Vagina (tissue), 2 donors: ENCODE results near the gene DRD3. TPM values are rescaled to one million over a fixed set of nuclear protein-coding genes. Genes with fewer than 3 reads are reported as not detected.

Source experiments
- DNase-seq, 2 donors: peaks; one replicate each; pipeline ENCODE4 v3.0.0-alpha.2; 2017; ENCODE audit errors: extremely low spot score in 2 of 2
- H3K27ac ChIP-seq: fragments of 200-600 bp; sonication (generic); one replicate; pipeline ENCODE4 v1.5.1; 2019
- H3K27me3 ChIP-seq: fragments of 200-600 bp; sonication (generic); one replicate; pipeline ENCODE4 v1.5.1; 2019
- H3K36me3 ChIP-seq, 2 donors: fragments of 200-600 bp; sonication (generic); one replicate each; pipeline ENCODE4 v1.5.1; 2017 to 2019
- H3K4me1 ChIP-seq: fragments of 200-600 bp; sonication (generic); one replicate; pipeline ENCODE4 v1.5.1; 2019
- H3K4me3 ChIP-seq, 2 donors: fragments of 200-600 bp; sonication (generic); 1 replicate in 1 of 2; 2 replicates in 1 of 2; pipeline ENCODE4 v1.5.1; 2016 to 2019
- H3K9me3 ChIP-seq: fragments of 200-600 bp; sonication (generic); one replicate; pipeline ENCODE4 v1.5.1; 2019
- POLR2A ChIP-seq, 2 donors: fragments of 450-650 bp; IDR thresholded peaks; one replicate each; pipeline ENCODE4 v1.6.1; 2017; ENCODE audit warnings: antibody characterized with exemption in 2 of 2, mild to moderate bottlenecking in 2 of 2, moderate library complexity in 2 of 2
- POLR2AphosphoS5 ChIP-seq, 2 donors: sonication (generic); formaldehyde crosslinking; IDR thresholded peaks; one replicate each; pipeline ENCODE4 v1.9.0; 2017; ENCODE audit warnings: antibody characterized with exemption in 2 of 2, mild to moderate bottlenecking in 2 of 2, low read depth in 1 of 2; ENCODE audit not compliant: insufficient read depth in 1 of 2
- intact Hi-C: fragments of 100-400 bp; cut with DNase I; formaldehyde crosslinking; loops from one replicate; pipeline ENCODE4 v1.15.1; 2023
- total RNA-seq: library from RNA; depleted of rRNA; stranded (reverse); fragments of >200 nt; gene quantifications from one replicate; pipeline ENCODE4 v1.2.3, GENCODE V29; 2016
- TF ChIP-seq, protein P1 (sequence below), 3 experiments: fragments of 450-650 bp in 2 of 3; fragments of 200-600 bp in 1 of 3; sonication (generic) in 1 of 3; IDR thresholded peaks; one replicate each; pipeline ENCODE4 v1.5.1; 2017 to 2019; ENCODE audit warnings: antibody characterized with exemption in 3 of 3, mild to moderate bottlenecking in 2 of 3, moderate library complexity in 2 of 3

DRD3 gene
- total RNA-seq, 1 donor from 2014 or later: not detected

- H3K4me1 ChIP-seq: no peaks in the 10 kb centered on the region
Measured at GRCh38 chr3:114104414-114104813, 74.4 kb downstream of the DRD3 start.

DNA sequence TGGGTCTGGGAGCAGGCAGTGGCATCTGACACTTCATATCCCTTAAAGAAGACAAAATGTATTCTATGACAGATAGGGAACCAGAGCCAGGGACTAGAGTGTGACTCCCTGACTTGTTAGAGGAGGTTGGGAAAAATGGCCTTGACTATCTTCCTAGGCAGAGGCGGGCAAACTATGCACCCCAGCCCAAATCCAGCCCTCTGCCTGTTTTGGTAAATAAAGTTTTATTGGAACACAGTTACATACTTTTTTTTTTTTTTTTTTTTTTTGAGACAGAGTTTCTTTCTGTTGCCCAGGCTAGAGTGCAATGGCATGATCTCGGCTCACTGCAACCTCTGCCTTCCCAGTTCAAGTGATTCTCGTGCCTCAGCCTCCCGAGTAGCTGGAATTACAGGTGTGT, 75.0 kb downstream of the DRD3 start:
- Histone ChIP-seq H3K4me1 (no peaks in the 10 kb centered on the region), H3K36me3 (no peaks in the 10 kb centered on the region), H3K27ac (no peak overlapping the region), H3K4me3 (no peak overlapping the region), H3K9me3 (no peaks in the 10 kb centered on the region), H3K27me3 (no peaks in the 10 kb centered on the region)
- TF ChIP-seq POLR2AphosphoS5 (IDR thresholded peaks at IDR 0.05; ENCODE audit: insufficient read depth in 1 of 2, low read depth in 1 of 2): no peak
- intact Hi-C loops: no loop called here
- DNase-seq: no peak

More at GRCh38 chr3:114104414-114104813, 74.4 kb downstream of the DRD3 start:
- intact Hi-C loops: no loop called here
- Histone ChIP-seq H3K27ac (no peak overlapping the region), H3K27me3 (no peaks in the 10 kb centered on the region), H3K36me3 (no peaks in the 10 kb centered on the region), H3K4me3 (no peak overlapping the region), H3K9me3 (no peaks in the 10 kb centered on the region)
- no peak for DNase-seq
- TF ChIP-seq, protein P1, sequence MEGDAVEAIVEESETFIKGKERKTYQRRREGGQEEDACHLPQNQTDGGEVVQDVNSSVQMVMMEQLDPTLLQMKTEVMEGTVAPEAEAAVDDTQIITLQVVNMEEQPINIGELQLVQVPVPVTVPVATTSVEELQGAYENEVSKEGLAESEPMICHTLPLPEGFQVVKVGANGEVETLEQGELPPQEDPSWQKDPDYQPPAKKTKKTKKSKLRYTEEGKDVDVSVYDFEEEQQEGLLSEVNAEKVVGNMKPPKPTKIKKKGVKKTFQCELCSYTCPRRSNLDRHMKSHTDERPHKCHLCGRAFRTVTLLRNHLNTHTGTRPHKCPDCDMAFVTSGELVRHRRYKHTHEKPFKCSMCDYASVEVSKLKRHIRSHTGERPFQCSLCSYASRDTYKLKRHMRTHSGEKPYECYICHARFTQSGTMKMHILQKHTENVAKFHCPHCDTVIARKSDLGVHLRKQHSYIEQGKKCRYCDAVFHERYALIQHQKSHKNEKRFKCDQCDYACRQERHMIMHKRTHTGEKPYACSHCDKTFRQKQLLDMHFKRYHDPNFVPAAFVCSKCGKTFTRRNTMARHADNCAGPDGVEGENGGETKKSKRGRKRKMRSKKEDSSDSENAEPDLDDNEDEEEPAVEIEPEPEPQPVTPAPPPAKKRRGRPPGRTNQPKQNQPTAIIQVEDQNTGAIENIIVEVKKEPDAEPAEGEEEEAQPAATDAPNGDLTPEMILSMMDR (IDR thresholded peaks at IDR 0.05): no peak
- TF ChIP-seq POLR2AphosphoS5 (IDR thresholded peaks at IDR 0.05; ENCODE audit: insufficient read depth in 1 of 2, low read depth in 1 of 2): no peak
- TF ChIP-seq POLR2A (IDR thresholded peaks at IDR 0.05): no peak

DNA sequence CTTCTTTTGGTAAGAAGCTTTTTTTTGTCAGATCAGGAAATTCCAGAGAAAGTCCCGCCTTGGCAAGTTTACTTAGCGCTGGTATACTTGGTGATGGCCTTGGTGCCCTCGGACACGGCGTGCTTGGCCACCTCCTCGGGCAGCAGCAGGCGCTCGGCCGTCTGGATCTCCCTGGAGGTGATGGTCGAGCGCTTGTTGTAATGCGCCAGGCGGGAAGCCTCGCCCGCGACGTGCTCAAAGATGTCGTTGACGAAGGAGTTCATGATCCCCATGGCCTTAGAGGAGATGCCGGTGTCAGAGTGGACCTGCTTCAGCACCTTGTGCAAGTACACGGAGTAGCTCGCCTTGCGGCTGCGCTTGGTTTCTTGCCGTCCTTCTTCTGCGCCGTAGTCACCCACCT, 75.7 kb downstream of the DRD3 start:
- no peaks in the 10 kb centered on the region for H3K4me1 ChIP-seq
- intact Hi-C loops: no loop called here
- H3K27me3 ChIP-seq: no peaks in the 10 kb centered on the region

DNA sequence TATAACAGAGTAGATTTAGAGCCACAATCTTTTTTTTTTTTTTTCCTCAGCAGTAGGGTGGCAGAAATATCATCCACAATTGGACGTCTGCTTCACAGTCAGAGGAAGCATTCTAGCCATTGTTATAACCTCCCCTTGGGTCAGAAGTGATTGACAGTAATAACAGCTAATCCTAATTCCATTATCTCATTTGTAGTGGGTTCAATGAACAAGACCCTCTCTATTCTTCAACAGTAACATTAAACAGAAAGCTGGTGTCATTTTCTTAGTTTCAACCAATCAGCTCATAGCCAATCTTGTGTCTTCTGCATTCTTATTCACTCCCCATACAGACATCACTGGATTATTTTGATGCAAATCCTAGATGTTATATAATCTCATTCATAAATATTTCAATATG, 77.8 kb downstream of the DRD3 start:
- intact Hi-C loops: no loop called here
- Histone ChIP-seq H3K4me1 (no peaks in the 10 kb centered on the region), H3K36me3 (no peaks in the 10 kb centered on the region), H3K4me3 (no peak overlapping the region), H3K27me3 (no peaks in the 10 kb centered on the region), H3K27ac (no peak overlapping the region), H3K9me3 (no peaks in the 10 kb centered on the region)
- DNase-seq: no peak
- no peak for TF ChIP-seq POLR2A (IDR thresholded peaks at IDR 0.05)
- TF ChIP-seq, protein P1 (IDR thresholded peaks at IDR 0.05): no peak

More for the DNA sequence above, 75.7 kb downstream of the DRD3 start:
- no peak for DNase-seq
- no peaks in the 10 kb centered on the region for H3K9me3 ChIP-seq
- TF ChIP-seq, protein P1 (IDR thresholded peaks at IDR 0.05): no peak
- no peak for TF ChIP-seq POLR2AphosphoS5 (IDR thresholded peaks at IDR 0.05; ENCODE audit: insufficient read depth in 1 of 2, low read depth in 1 of 2)
- no peak for TF ChIP-seq POLR2A (IDR thresholded peaks at IDR 0.05)
- H3K27ac ChIP-seq: no peak overlapping the region
- H3K36me3 ChIP-seq: no peaks in the 10 kb centered on the region
- no peak overlapping the region for H3K4me3 ChIP-seq

DNA sequence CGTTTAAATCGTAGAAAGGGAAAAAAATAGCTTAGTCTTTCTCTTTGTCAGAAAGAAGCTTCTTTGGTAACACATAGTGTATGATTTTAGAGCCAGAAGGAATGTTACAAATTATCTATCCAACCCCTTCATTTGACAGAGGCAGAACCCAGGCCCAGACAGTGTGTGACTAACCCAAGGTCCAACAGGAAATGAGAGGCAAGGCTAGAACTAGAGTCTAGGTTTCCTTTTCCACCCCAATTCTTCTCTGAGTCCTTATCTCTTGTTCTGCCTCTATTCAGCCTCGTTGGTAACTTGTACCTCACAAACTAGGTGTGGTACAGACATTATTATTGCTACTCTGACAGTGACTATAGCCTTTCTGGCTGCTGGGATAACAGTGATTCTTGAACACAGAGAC, 83.1 kb downstream of the DRD3 start:
- TF ChIP-seq POLR2A (IDR thresholded peaks at IDR 0.05) (no peak), POLR2AphosphoS5 (IDR thresholded peaks at IDR 0.05; ENCODE audit: insufficient read depth in 1 of 2, low read depth in 1 of 2) (no peak)
- TF ChIP-seq, protein P1 (IDR thresholded peaks at IDR 0.05): no peak
- H3K27ac ChIP-seq: no peak overlapping the region
- H3K27me3 ChIP-seq: no peaks in the 10 kb centered on the region
- H3K4me1 ChIP-seq: no peaks in the 10 kb centered on the region
- H3K9me3 ChIP-seq: no peaks in the 10 kb centered on the region
- DNase-seq: no peak
- H3K4me3 ChIP-seq: no peak overlapping the region
- intact Hi-C loops: no loop called here
- no peaks in the 10 kb centered on the region for H3K36me3 ChIP-seq

GRCh38 chr3:114093596-114093995, 85.3 kb downstream of the DRD3 start:
- no peak for TF ChIP-seq POLR2AphosphoS5 (IDR thresholded peaks at IDR 0.05; ENCODE audit: insufficient read depth in 1 of 2, low read depth in 1 of 2)
- Histone ChIP-seq H3K36me3 (no peaks in the 10 kb centered on the region), H3K4me1 (no peaks in the 10 kb centered on the region), H3K27ac (no peak overlapping the region), H3K4me3 (no peak overlapping the region), H3K27me3 (no peaks in the 10 kb centered on the region), H3K9me3 (no peaks in the 10 kb centered on the region)
- DNase-seq: no peak
- intact Hi-C loops: no loop called here
